GM21360 (cell line): ENCODE results near the gene YWHAG.
"Not testable (repeated sequence)": the region's sequence is repeated elsewhere in the genome, so short reads cannot be mapped to it uniquely, and the experiment has no call there.

Source experiments
- ATAC-seq: cut with Tn5 transposase; IDR thresholded peaks from one replicate; pipeline ENCODE4 v1.9.1; 2021; ENCODE audit warnings: mild to moderate bottlenecking, moderate library complexity; ENCODE audit not compliant: unreplicated experiment

YWHAG gene

GRCh38 chr7:76301000-76301399 is 57.8 kb downstream of the YWHAG start:
- no peak for ATAC-seq

- ATAC-seq: no peak
Measured at GRCh38 chr7:76300166-76300731, 58.5 kb downstream of the YWHAG start.

GRCh38 chr7:76296743-76297740 is 61.7 kb downstream of the YWHAG start:
- no peak for ATAC-seq

- ATAC-seq: no peak
Measured at GRCh38 chr7:76294344-76295024, 64.3 kb downstream of the YWHAG start.

- ATAC-seq: no peak
Measured at GRCh38 chr7:76293407-76293901, 65.3 kb downstream of the YWHAG start.

- ATAC-seq: not testable (repeated sequence)
Measured at GRCh38 chr7:76292911-76293310, 65.9 kb downstream of the YWHAG start.

GRCh38 chr7:76292213-76292573 is 66.6 kb downstream of the YWHAG start:
- peak; percentile 17 for ATAC-seq

GRCh38 chr7:76291351-76292212 is 67.2 kb downstream of the YWHAG start:
- peak; percentile 80 for ATAC-seq

GRCh38 chr7:76290847-76291350 is 67.9 kb downstream of the YWHAG start:
- not testable (repeated sequence) for ATAC-seq

- no peak for ATAC-seq
Measured at GRCh38 chr7:76286842-76287403, 71.9 kb downstream of the YWHAG start.

- ATAC-seq: no peak
Measured at GRCh38 chr7:76285604-76286374, 73.0 kb downstream of the YWHAG start.

GRCh38 chr7:76283254-76284159 is 75.3 kb downstream of the YWHAG start:
- ATAC-seq: no peak

GRCh38 chr7:76282344-76283253 is 76.2 kb downstream of the YWHAG start:
- no peak for ATAC-seq

- ATAC-seq: no peak
Measured at GRCh38 chr7:76281706-76282343, 77.0 kb downstream of the YWHAG start.

GRCh38 chr7:76281006-76281705 is 77.6 kb downstream of the YWHAG start:
- no peak for ATAC-seq

- ATAC-seq: no peak
Measured at GRCh38 chr7:76280408-76280807, 78.4 kb downstream of the YWHAG start.
